ENCODE results near the gene ZIC4. TPM values are rescaled to one million over a fixed set of nuclear protein-coding genes. Genes with fewer than 3 reads are reported as not detected.

ZIC4 gene
- total RNA-seq, 4 donors from 2014 or later, result 0.21 TPM; not detected in 3

- H3K27me3 ChIP-seq, result peaks cover 0 to 99% of the 10 kb centered on the region in 2 donors
- no peaks in the 10 kb centered on the region for H3K36me3 ChIP-seq
- peaks cover 0 to 9% (median 3%) of the 10 kb centered on the region in 4 donors for H3K4me1 ChIP-seq
- no peak for DNase-seq (ENCODE audit: low spot score in 2 of 2)
- WGBS, 2 donors, result 8 to 18% methylated on average over 2 of the region's 2 CpGs
- no peak overlapping the region for H3K27ac ChIP-seq
- no peak for TF ChIP-seq CTCF (IDR thresholded peaks at IDR 0.05)
- no peak for TF ChIP-seq POLR2A (IDR thresholded peaks at IDR 0.05)
- TF ChIP-seq EP300 (IDR thresholded peaks at IDR 0.05), result no peak
- no peak overlapping the region for H3K4me3 ChIP-seq
- no peaks in the 10 kb centered on the region for H3K9me3 ChIP-seq
These were observed 38.2 kb downstream of the ZIC4 start for GRCh38 chr3:147368151-147368550.

GRCh38 chr3:147367676-147368075 lies 38.7 kb downstream of the ZIC4 start:
- Histone ChIP-seq H3K4me3 (no peak overlapping the region), H3K27ac (no peak overlapping the region), H3K27me3 (peaks cover 0 to 99% of the 10 kb centered on the region in 2 donors), H3K36me3 (no peaks in the 10 kb centered on the region), H3K9me3 (no peaks in the 10 kb centered on the region), H3K4me1 (peaks cover 0 to 9% (median 3%) of the 10 kb centered on the region in 4 donors)
- DNase-seq (ENCODE audit: low spot score in 2 of 2), result no peak
- no peak for TF ChIP-seq CTCF (IDR thresholded peaks at IDR 0.05)
- no peak for TF ChIP-seq POLR2A (IDR thresholded peaks at IDR 0.05)
- TF ChIP-seq EP300 (IDR thresholded peaks at IDR 0.05), result no peak
- WGBS, 2 donors, result 14 to 25% methylated on average over 1 of the region's 1 CpG

GRCh38 chr3:147365196-147366115 lies 40.9 kb downstream of the ZIC4 start:
- no peaks in the 10 kb centered on the region for H3K36me3 ChIP-seq
- TF ChIP-seq CTCF (IDR thresholded peaks at IDR 0.05) (no peak), POLR2A (IDR thresholded peaks at IDR 0.05) (no peak), EP300 (IDR thresholded peaks at IDR 0.05) (no peak)
- H3K4me3 ChIP-seq, result no peak overlapping the region
- no peak overlapping the region for H3K27ac ChIP-seq
- DNase-seq (ENCODE audit: low spot score in 2 of 2), result no peak
- peaks cover 0 to 14% (median 2%) of the 10 kb centered on the region in 4 donors for H3K4me1 ChIP-seq
- peaks cover 0 to 99% of the 10 kb centered on the region in 2 donors for H3K27me3 ChIP-seq
- no peaks in the 10 kb centered on the region for H3K9me3 ChIP-seq
- WGBS, 2 donors, result 68 to 69% methylated on average over 6 of the region's 6 CpGs

- Histone ChIP-seq H3K9me3 (no peaks in the 10 kb centered on the region), H3K4me3 (no peak overlapping the region), H3K27me3 (peaks cover 0 to 99% of the 10 kb centered on the region in 2 donors), H3K36me3 (no peaks in the 10 kb centered on the region), H3K27ac (no peak overlapping the region), H3K4me1 (peaks cover 0 to 8% (median 0%) of the 10 kb centered on the region in 4 donors)
- DNase-seq (ENCODE audit: low spot score in 2 of 2), result no peak
- 48 to 50% methylated on average over 1 of the region's 1 CpG for WGBS, 2 donors
- TF ChIP-seq EP300 (IDR thresholded peaks at IDR 0.05) (no peak), CTCF (IDR thresholded peaks at IDR 0.05) (no peak), POLR2A (IDR thresholded peaks at IDR 0.05) (no peak)
These were observed 41.6 kb downstream of the ZIC4 start for GRCh38 chr3:147364771-147365170.

All from tibial nerve (tissue), 4 donors.